ENCODE measurements around the gene GPR84. TPM values are rescaled to one million over a fixed set of nuclear protein-coding genes. Genes with fewer than 3 reads are reported as not detected.

GPR84 gene
- total RNA-seq, 1 donor from 2014 or later = not detected

DNA sequence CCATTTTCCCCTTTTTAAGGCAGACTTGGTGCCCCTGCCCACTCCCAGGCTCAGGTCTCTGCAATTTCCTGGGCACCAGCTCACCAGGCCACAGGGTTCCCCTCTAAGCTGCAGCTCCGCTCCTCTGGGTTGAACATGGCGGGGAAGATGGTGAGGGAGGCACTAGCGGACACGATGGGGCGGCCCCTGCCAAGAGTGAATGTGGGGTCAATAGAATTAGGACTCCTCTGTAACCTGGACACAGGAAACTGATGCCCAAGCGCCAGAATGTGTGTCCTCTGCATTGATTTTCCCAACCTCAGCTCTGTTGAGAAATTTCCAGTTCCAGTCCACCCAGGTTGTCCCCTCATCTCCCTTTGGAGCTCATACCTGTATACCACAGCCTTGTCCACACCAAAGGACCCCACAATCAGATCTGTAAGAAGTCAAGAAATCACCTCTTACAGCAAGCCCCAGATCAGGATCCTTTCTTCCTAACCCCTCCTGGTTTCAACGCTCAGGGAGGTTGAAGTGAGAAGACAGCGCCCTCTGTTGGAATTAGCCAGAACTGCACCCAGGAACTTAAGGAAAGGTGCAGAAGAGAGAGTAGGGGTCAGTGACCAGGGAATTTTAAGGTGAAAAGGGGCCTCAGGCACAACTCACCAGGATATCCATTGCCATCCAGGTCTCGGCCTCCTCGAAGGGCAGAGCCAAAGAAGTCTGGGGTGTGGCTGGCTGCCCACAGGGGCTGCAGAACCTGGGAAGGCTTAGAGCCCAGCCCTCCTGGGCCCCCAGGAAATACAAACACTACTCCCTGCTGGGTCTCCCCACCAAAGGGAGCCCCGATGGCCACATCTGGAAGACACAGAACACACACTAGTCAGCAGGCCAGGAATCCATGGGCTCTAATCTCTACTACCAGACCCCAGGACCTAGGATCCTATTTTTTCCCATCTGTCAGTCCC lies 40.0 kb upstream of the GPR84 start:
- TF ChIP-seq POLR2AphosphoS5 (IDR thresholded peaks at IDR 0.05; ENCODE audit: insufficient read depth in 1 of 2, low read depth in 1 of 2) = peak in 1 of 2 donors; percentile 29
- TF ChIP-seq, protein P1, sequence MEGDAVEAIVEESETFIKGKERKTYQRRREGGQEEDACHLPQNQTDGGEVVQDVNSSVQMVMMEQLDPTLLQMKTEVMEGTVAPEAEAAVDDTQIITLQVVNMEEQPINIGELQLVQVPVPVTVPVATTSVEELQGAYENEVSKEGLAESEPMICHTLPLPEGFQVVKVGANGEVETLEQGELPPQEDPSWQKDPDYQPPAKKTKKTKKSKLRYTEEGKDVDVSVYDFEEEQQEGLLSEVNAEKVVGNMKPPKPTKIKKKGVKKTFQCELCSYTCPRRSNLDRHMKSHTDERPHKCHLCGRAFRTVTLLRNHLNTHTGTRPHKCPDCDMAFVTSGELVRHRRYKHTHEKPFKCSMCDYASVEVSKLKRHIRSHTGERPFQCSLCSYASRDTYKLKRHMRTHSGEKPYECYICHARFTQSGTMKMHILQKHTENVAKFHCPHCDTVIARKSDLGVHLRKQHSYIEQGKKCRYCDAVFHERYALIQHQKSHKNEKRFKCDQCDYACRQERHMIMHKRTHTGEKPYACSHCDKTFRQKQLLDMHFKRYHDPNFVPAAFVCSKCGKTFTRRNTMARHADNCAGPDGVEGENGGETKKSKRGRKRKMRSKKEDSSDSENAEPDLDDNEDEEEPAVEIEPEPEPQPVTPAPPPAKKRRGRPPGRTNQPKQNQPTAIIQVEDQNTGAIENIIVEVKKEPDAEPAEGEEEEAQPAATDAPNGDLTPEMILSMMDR (IDR thresholded peaks at IDR 0.05) = peak; percentile 78 to 92 (median 85)
- TF ChIP-seq POLR2A (IDR thresholded peaks at IDR 0.05) = no peak
- Histone ChIP-seq H3K9me3 (no peaks in the 10 kb centered on the region), H3K27me3 (no peaks in the 10 kb centered on the region), H3K27ac (peak overlapping the region; percentile 43), H3K36me3 (peaks cover 9 to 95% of the 10 kb centered on the region in 2 donors), H3K4me3 (no peak overlapping the region), H3K4me1 (no peaks in the 10 kb centered on the region)
- intact Hi-C loops (cut with DNase I) = no loop called here
- DNase-seq (ENCODE audit: extremely low spot score in 2 of 2) = no peak

DNA sequence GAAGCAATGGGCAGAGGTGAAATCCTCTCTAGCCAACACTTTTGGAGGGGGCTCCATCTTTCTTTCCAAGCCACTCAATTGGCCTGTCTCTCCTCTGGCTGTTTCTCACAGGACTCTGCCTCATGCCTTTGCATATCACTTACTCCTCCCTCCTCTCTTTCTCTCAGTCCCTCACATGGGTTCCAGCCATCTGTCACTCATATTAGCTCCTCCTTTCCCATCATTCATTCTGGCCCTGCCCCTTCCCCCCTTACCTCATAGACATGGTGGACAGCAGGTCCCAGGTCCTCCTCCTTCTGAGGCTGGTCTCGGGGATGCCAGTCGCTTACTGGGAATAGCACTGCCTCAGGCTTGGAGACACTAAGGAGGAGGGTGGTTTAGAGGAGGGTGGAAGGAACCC lies 36.8 kb upstream of the GPR84 start:
- Histone ChIP-seq H3K4me3 (no peak overlapping the region), H3K27me3 (no peaks in the 10 kb centered on the region), H3K4me1 (no peaks in the 10 kb centered on the region), H3K27ac (no peak overlapping the region), H3K36me3 (peaks cover 13 to 95% of the 10 kb centered on the region in 2 donors), H3K9me3 (no peaks in the 10 kb centered on the region)
- intact Hi-C loops (cut with DNase I) = no loop called here
- no peak for TF ChIP-seq POLR2A (IDR thresholded peaks at IDR 0.05)
- TF ChIP-seq, protein P1 (IDR thresholded peaks at IDR 0.05) = no peak
- TF ChIP-seq POLR2AphosphoS5 (IDR thresholded peaks at IDR 0.05; ENCODE audit: insufficient read depth in 1 of 2, low read depth in 1 of 2) = no peak
- no peak for DNase-seq (ENCODE audit: extremely low spot score in 2 of 2)

DNA sequence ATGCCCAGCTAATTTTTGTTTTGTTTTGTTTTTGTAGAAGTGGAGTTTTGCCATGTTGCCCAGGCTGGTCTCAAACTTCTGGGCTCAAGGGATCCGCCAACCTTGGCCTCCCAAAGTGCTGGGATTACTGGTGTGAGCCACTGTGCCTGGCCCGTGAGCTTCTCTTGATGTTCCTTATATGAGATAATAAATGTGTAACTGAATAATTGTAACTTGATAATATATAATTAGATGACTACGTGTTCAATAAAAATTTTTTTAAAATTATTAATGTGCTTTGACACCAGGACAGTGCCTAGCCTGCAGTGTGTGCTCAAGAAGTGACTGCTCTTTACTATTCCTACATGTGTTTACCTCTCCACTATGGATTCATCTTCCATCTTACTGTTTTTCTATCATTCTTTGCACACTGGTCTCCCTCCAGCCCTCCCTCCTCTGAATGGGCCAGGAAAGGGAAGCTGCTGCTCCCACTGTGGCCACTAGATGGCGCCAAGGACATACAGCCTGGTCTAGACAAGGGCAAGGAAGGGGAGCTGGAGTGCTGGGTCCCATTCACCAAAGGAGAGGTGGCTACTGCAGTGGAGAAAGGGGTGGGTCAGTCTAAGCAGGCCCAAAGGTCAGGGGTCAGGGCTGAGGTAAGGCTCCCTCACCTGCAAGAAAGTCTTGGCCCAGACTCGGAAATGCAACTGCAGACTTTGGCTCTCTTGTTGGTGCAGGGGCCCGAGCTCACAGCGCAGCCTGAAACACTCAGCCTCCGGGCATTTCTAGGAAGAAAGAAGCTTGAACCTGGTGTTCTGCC lies 34.9 kb upstream of the GPR84 start:
- Histone ChIP-seq H3K4me1 (no peaks in the 10 kb centered on the region), H3K9me3 (no peaks in the 10 kb centered on the region), H3K36me3 (peaks cover 8 to 89% of the 10 kb centered on the region in 2 donors), H3K27me3 (no peaks in the 10 kb centered on the region), H3K27ac (no peak overlapping the region), H3K4me3 (no peak overlapping the region)
- TF ChIP-seq, protein P1 (IDR thresholded peaks at IDR 0.05) = peak; percentile 96 to 98 (median 98)
- peak in 1 of 2 donors; percentile 63 for TF ChIP-seq POLR2AphosphoS5 (IDR thresholded peaks at IDR 0.05; ENCODE audit: insufficient read depth in 1 of 2, low read depth in 1 of 2)
- no peak for TF ChIP-seq POLR2A (IDR thresholded peaks at IDR 0.05)
- DNase-seq (ENCODE audit: extremely low spot score in 2 of 2) = no peak
- intact Hi-C loops (cut with DNase I) = loop anchor here (2.0 kb wide), 1 partner anchor 40 kb away; no protein-coding TSS in a partner anchor

DNA sequence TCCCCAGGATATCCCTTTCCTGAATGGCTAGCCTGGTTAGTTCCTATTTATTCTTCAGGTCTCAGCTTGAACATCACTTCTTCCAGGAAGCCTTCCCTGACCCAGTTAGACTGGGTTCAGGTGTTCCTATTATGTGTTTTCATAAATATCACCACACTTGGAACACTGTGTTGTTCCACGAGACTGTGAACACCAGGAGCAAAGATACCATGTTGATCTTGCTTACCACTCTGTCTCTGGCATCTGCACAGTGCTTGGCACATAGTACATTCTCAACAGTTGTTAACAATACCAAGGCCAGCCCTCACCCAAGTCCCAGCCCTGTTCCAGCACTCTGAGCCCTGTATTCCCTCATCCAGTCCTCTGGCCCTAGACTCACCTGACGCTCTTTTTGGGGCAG lies 33.9 kb upstream of the GPR84 start:
- no peak for TF ChIP-seq POLR2A (IDR thresholded peaks at IDR 0.05)
- no peak for TF ChIP-seq POLR2AphosphoS5 (IDR thresholded peaks at IDR 0.05; ENCODE audit: insufficient read depth in 1 of 2, low read depth in 1 of 2)
- TF ChIP-seq, protein P1 (IDR thresholded peaks at IDR 0.05) = no peak
- Histone ChIP-seq H3K4me1 (peaks cover 2% of the 10 kb centered on the region), H3K36me3 (peaks cover 7 to 79% of the 10 kb centered on the region in 2 donors), H3K9me3 (no peaks in the 10 kb centered on the region), H3K4me3 (no peak overlapping the region), H3K27ac (no peak overlapping the region), H3K27me3 (no peaks in the 10 kb centered on the region)
- intact Hi-C loops (cut with DNase I) = loop anchor here (2.0 kb wide), 1 partner anchor 41 kb away; no protein-coding TSS in a partner anchor
- no peak for DNase-seq (ENCODE audit: extremely low spot score in 2 of 2)

All from vagina (tissue), 2 donors.